ENCODE data around the gene PSIP1.

- TF ChIP-seq EZH2phosphoT487 (IDR thresholded peaks at IDR 0.05; ENCODE audit: low read depth, severe bottlenecking, unreplicated experiment) (no peak), CTCF (IDR thresholded peaks at IDR 0.05; ENCODE audit: poor library complexity) (peak; percentile 24)
Measured at GRCh38 chr9:15501179-15501578, 9.6 kb downstream of the PSIP1 start.
